ENCODE data around the gene HEXIM2. TPM values are rescaled to one million over a fixed set of nuclear protein-coding genes. Genes with fewer than 3 reads are reported as not detected.

The HEXIM2 gene, protein sequence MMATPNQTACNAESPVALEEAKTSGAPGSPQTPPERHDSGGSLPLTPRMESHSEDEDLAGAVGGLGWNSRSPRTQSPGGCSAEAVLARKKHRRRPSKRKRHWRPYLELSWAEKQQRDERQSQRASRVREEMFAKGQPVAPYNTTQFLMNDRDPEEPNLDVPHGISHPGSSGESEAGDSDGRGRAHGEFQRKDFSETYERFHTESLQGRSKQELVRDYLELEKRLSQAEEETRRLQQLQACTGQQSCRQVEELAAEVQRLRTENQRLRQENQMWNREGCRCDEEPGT
- 1 to 10 TPM; 6.0 to 6.3 TPM for total RNA-seq

DNA sequence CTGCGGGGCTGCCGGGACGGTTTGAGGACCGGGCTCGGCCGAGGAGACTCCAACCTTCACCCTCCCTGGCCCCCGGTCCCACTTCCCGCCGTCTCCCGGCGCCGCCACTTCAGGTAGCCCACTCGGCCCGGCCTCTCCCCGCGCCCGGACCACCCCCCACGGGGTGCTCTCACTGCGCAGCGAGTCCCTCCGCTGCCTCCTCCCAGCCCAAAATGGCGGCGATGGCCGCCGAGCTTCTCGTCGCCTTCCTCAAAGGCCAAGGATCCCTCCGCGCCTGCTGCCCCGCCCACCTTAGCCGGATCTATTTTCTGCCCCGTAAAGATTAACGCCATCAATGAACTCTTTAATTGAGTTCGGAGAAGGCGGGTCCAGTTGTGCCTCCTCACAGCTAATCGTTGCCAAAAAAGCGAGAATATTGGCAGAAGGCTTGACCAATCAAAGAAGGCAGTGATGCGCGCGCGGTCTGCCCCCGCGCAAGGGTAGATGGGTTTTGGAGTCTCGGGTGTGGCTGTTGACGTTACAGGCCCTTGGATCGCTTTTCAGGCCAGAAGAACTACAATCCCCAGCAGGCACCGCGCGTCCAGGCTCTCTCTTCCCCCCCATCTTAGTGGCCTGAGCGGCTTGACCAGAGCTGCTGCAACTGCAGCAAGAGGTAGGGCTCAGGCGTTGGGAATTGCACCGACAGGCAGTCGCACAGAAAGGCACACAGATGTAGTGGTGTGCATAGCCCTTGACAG, at the start of gene HEXIM2:
TSS of gene HEXIM2 (plus strand) at position 588 of the 737 bp plus-strand sequence. CDS start 919 bp downstream, outside the sequence.
- peak; percentile 96 to 97 for ATAC-seq
- H3K36me3 Mint-ChIP-seq = peaks cover 25% of the 10 kb centered on the region in 2 donors
- H3K9me3 Mint-ChIP-seq = no peaks in the 10 kb centered on the region
- H3K27ac Mint-ChIP-seq = peak within 1 kb of the TSS; percentile 95 to 98
- DNase-seq (ENCODE audit: low spot score in 2 of 2) = peak; percentile 96 to 99

DNA sequence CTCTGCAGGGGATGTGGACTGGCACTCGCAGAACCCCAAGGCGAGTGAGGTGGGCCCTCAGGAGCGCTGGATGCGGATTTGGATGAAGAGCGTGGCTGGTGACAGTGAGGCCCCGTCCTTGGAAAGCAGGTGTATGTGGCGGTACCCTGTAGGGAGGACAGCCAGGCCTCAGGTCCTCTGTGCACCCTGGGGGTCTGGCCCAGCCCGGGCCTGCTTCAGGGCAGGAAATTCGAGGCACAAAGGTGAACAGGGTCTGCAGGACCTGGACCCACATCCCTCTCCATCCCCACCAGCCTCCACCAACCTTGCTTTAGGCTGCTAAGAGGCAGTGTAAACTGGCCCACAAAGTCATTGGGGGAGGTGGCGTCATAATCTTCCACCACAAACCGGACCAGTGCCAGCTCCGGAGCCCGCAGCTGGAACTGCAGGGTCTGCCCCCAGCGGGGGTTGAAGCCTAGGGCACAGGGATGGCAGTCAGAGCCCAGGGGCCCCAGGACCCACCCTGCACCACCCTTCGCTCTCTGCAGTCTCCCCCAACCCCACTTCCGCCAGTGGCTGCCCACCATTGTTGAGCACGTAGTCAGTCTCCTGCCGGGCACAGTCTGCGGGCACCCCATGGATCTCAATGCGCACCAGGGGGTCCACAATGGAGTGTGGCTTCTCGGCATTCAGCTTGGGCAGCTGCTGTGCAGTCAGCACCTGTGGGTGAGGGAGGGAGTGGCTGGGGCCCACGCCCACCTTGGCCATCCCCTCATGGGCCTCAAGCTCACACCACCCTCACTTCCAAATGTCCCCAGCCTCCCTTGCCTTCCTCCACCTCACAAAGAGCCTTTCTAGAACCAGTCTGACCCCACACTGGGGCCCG, 48.9 kb upstream of the HEXIM2 start:
- Mint-ChIP-seq H3K27ac (peak overlapping the region in 1 of 2 donors; percentile 41), H3K9me3 (no peaks in the 10 kb centered on the region), H3K36me3 (no peaks in the 10 kb centered on the region)
- no peak for ATAC-seq
- DNase-seq (ENCODE audit: low spot score in 2 of 2) = no peak

- no peak for DNase-seq (ENCODE audit: low spot score in 2 of 2)
- Mint-ChIP-seq H3K9me3 (no peaks in the 10 kb centered on the region), H3K36me3 (no peaks in the 10 kb centered on the region), H3K27ac (no peak overlapping the region)
- ATAC-seq = no peak
Observed at GRCh38 chr17:45113424-45113754, 48.3 kb upstream of the HEXIM2 start.

- H3K27ac Mint-ChIP-seq = peak overlapping the region in 1 of 2 donors; percentile 44
- no peak for ATAC-seq
- DNase-seq (ENCODE audit: low spot score in 2 of 2) = no peak
- H3K9me3 Mint-ChIP-seq = no peaks in the 10 kb centered on the region
- H3K36me3 Mint-ChIP-seq = no peaks in the 10 kb centered on the region
Observed at GRCh38 chr17:45114117-45114932, 47.4 kb upstream of the HEXIM2 start.

DNA sequence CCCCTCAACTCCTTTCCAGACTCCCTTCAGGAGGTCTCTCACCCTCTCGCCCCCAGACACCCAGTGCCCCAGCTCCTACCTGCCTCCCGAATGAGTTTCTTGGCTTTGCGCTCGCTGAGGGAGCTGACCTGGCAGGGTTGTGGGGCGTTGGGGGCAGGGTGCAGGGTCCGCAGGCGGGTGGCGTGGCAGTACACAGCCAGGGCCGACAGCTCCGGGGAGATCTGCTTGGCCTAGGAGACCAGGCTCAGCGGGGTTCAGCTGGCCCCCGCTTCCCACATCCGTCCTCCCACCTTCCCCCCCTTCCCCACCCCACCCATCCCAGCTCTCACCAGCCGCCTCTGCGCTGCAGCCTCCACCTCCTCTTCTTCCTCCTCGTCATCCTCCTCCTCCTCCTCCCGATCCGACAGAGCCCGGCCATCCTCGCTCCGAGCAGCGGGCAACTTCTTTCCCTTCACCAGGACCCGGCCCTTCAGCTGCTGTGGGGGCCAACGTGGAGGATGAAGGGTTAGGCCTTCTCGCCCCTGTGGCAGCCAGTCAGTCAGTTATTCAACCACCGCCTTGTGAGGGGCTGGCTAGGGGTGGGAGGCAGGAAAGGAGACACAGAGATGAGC, 46.6 kb upstream of the HEXIM2 start:
- no peaks in the 10 kb centered on the region for H3K36me3 Mint-ChIP-seq
- H3K9me3 Mint-ChIP-seq = no peaks in the 10 kb centered on the region
- DNase-seq (ENCODE audit: low spot score in 2 of 2) (no peak), ATAC-seq (no peak)
- H3K27ac Mint-ChIP-seq = no peak overlapping the region

DNA sequence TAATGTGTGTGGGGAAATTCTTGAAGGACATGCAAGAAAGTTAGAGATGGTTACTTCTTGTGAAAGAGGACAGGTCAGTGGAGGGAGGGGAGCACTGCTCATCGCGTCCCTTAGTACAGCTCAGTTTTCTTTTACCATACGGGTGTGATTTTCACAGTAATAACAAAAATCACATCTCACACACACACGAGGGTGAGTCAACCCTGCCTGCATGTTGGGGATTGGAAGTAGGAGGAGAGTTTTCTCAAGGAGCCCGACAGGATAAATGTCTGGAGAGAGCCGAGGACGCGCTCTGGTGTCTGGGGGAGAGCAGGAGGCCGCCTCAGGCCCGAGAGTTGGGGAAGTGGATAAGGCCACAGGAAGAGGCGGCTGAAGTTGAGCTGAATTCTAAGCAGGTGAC, 45.8 kb upstream of the HEXIM2 start:
- Mint-ChIP-seq H3K36me3 (no peaks in the 10 kb centered on the region), H3K27ac (no peak overlapping the region), H3K9me3 (no peaks in the 10 kb centered on the region)
- DNase-seq (ENCODE audit: low spot score in 2 of 2) (no peak), ATAC-seq (no peak)

- ATAC-seq = no peak
- no peak for DNase-seq (ENCODE audit: low spot score in 2 of 2)
- Mint-ChIP-seq H3K9me3 (no peaks in the 10 kb centered on the region), H3K36me3 (no peaks in the 10 kb centered on the region), H3K27ac (no peak overlapping the region)
Observed at GRCh38 chr17:45116434-45117016, 45.1 kb upstream of the HEXIM2 start.

DNA sequence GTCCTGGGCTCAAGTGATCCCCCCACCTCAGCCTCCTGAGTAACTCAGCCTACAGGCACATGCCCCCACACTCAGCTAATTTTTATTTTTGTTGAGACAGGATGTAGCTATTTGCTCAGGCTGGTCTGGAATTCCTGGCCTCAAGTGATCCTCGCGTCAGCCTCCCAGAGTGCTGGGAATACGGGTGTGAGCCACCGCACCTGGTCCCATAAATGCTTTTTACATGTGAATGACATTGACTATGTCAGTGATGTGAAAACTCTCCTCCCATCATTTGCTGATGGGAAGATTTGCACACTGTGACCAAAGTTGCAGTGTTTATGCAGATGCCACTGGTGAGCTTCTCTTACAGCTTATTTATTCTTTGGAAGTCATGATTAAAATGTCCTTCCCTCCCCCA, 44.3 kb upstream of the HEXIM2 start:
- Mint-ChIP-seq H3K9me3 (no peaks in the 10 kb centered on the region), H3K36me3 (no peaks in the 10 kb centered on the region), H3K27ac (no peak overlapping the region)
- DNase-seq (ENCODE audit: low spot score in 2 of 2) (no peak), ATAC-seq (no peak)

DNA sequence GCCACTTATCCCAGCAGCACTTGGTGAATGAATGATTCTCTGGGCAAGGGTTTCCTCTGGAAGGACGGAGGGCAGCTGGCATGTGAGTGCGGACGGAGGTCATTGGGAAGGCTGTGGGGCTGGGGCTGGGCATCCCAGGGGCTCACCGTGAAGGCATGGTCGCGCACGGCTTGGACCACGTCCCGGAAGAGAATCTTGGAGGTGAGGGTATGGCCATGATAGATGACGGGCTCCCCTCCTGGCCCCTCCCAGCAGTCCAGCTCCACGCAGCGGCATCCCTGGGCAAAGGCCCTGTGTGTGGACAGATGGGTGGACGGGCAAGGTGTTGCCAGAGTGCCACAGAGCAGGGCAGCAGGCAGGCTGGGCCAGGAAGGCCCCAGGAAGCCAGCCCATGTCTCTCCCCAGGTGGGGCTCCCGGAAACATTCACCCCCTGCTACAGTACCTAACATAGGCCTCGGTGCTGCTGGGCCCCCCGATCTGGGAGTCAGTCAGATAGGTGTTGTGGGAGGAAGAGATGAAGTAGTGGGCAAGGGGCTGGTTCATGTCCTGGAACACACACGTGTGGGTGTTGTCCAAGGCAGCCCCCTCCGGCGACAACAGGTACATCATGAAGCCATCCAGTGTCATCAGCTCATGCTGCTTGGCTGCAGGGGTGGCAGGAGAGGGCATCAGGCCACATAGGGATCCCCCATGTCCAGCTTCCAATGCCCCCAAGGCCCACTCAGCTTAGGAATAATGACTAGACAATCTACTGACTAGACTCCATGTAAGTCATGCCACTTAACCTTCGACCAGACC, 43.6 kb upstream of the HEXIM2 start:
- Mint-ChIP-seq H3K9me3 (no peaks in the 10 kb centered on the region), H3K36me3 (no peaks in the 10 kb centered on the region), H3K27ac (no peak overlapping the region)
- no peak for ATAC-seq
- no peak for DNase-seq (ENCODE audit: low spot score in 2 of 2)

DNA sequence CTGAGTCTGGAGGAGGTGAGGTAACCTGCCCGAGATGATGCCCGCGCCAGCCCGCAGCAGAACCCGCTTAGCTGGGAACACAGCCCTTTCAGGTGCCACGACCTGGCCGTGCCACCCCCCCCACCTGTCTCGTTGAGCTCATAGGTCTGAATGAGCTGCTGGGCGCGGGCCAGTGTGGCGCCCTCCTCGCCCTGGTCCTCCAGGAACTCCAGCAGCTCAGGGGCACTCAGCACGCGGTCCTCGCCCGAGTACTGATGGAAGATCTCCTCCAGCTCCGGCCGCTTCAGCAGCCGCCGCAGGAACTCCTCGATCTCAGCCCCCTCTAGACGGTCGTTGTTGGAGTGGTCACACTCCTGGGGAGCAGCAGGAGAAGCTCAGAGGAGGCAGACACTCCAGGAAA, 43.0 kb upstream of the HEXIM2 start:
- DNase-seq (ENCODE audit: low spot score in 2 of 2) = no peak
- ATAC-seq = no peak
- Mint-ChIP-seq H3K27ac (no peak overlapping the region), H3K9me3 (no peaks in the 10 kb centered on the region), H3K36me3 (no peaks in the 10 kb centered on the region)

DNA sequence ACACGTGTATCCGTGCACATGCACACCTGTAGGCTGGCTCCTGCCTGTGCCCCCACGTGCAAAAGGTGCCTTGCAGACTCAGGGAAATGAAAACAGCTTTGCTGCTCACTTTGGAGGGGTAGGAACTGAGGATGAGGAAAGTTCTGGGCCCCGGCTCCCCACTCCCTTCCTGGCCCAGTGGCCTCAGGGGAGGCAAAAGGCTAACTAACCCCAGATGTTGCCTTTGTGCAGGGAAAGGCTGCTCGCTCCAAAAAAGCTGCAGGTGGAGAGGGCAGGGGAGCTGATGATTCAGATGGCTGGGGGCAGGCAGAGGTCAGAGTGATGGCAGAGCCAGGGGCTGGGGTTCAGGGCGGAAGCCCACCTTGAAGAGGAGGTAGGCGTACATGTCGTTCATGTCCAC, 41.7 kb upstream of the HEXIM2 start:
- H3K9me3 Mint-ChIP-seq = no peaks in the 10 kb centered on the region
- ATAC-seq (no peak), DNase-seq (ENCODE audit: low spot score in 2 of 2) (no peak)
- H3K27ac Mint-ChIP-seq = no peak overlapping the region
- H3K36me3 Mint-ChIP-seq = no peaks in the 10 kb centered on the region

GRCh38 chr17:45120558-45120957, 41.1 kb upstream of the HEXIM2 start:
- no peak for ATAC-seq
- H3K27ac Mint-ChIP-seq = no peak overlapping the region

DNA sequence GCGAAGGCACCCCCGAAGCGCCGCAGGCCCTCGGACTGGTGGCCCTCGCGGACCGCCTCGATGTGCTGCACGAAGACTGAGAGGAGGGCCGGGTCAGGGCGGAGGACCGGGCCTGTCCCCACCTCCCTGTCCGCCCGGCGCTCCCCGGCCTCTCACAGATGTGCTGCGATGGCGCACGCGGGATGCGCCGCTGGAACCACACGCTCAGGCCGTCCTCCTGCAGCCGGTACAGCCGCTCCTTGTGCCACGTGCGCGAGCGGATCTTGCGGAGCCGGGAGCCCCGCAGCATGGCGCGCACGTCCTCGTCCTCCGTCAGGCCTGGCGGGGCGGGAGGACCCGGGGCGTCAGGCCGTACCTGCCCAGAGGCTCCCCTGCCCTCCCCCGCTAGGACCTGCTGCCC, 40.6 kb upstream of the HEXIM2 start:
- Mint-ChIP-seq H3K27ac (no peak overlapping the region), H3K36me3 (no peaks in the 10 kb centered on the region), H3K9me3 (no peaks in the 10 kb centered on the region)
- ATAC-seq = no peak
- DNase-seq (ENCODE audit: low spot score in 2 of 2) = no peak

More at GRCh38 chr17:45120558-45120957, 41.1 kb upstream of the HEXIM2 start:
- no peak for DNase-seq (ENCODE audit: low spot score in 2 of 2)
- Mint-ChIP-seq H3K9me3 (no peaks in the 10 kb centered on the region), H3K36me3 (no peaks in the 10 kb centered on the region)

GRCh38 chr17:45123076-45123770, 38.5 kb upstream of the HEXIM2 start:
- no peak overlapping the region for H3K27ac Mint-ChIP-seq
- H3K36me3 Mint-ChIP-seq = no peaks in the 10 kb centered on the region
- no peaks in the 10 kb centered on the region for H3K9me3 Mint-ChIP-seq
- DNase-seq (ENCODE audit: low spot score in 2 of 2) (no peak), ATAC-seq (no peak)
